HepG2 (cell line): Measurements from ENCODE around the gene TWNK. TPM values are rescaled to one million over a fixed set of nuclear protein-coding genes. Genes with fewer than 3 reads are reported as not detected.

Source experiments
- CHD2 ChIP-seq: IDR thresholded peaks from 2 replicates; pipeline ENCODE4 v1.6.1; 2011; ENCODE audit warnings: low read depth, low read length, improper control_type of control experiment
- FOXP1 ChIP-seq, 2 experiments: fragments of 450-650 bp in 1 of 2; IDR thresholded peaks; 2 replicates each; pipeline ENCODE4 v1.6.1; 2017 to 2018; ENCODE audit warnings: antibody characterized with exemption in 1 of 2
- HDAC1 ChIP-seq: sonication (generic); formaldehyde crosslinking; IDR thresholded peaks from 2 replicates; pipeline ENCODE4 v1.5.1; 2020; ENCODE audit warnings: mild to moderate bottlenecking, missing genetic modification reagents
- HHEX ChIP-seq: IDR thresholded peaks from 2 replicates; pipeline ENCODE4 v1.6.1; 2016; ENCODE audit warnings: control low read depth
- KAT7 ChIP-seq: IDR thresholded peaks from 2 replicates; pipeline ENCODE4 v1.6.1; 2018; ENCODE audit warnings: borderline replicate concordance, missing compliant biosample characterization
- LCORL ChIP-seq, 2 experiments: fragments of 450-650 bp in 1 of 2; sonication (generic) in 1 of 2; formaldehyde crosslinking in 1 of 2; IDR thresholded peaks; 2 replicates each; pipeline versions ENCODE4 v1.5.0 to v1.6.1; 2017 to 2020; ENCODE audit warnings: antibody characterized with exemption in 1 of 2, missing genetic modification reagents in 1 of 2
- NFYB ChIP-seq: sonication (generic); formaldehyde crosslinking; IDR thresholded peaks from 2 replicates; pipeline ENCODE4 v1.4.0; 2020; ENCODE audit warnings: missing genetic modification reagents
- NFYC ChIP-seq: IDR thresholded peaks from 2 replicates; pipeline ENCODE4 v1.6.1; 2016; ENCODE audit warnings: missing genetic modification reagents, missing compliant biosample characterization
- NPAS2 ChIP-seq: sonication (generic); formaldehyde crosslinking; IDR thresholded peaks from 2 replicates; pipeline ENCODE4 v1.8.0; 2022; ENCODE audit warnings: mild to moderate bottlenecking, missing genetic modification reagents, borderline replicate concordance
- RNF2 ChIP-seq: fragments of 450-650 bp; conservative IDR thresholded peaks from 2 replicates; pipeline ENCODE4 v1.6.1; 2016; ENCODE audit warnings: low read depth
- SAP130 ChIP-seq: IDR thresholded peaks from 2 replicates; pipeline ENCODE4 v1.6.1; 2016; ENCODE audit warnings: low read depth
- SP5 ChIP-seq: IDR thresholded peaks from 2 replicates; pipeline ENCODE4 v1.6.1; 2016; ENCODE audit warnings: low read depth, borderline replicate concordance
- TARDBP ChIP-seq: sonication (generic); formaldehyde crosslinking; IDR thresholded peaks from 2 replicates; pipeline ENCODE4 v1.8.0; 2022; ENCODE audit warnings: mild to moderate bottlenecking, missing genetic modification reagents
- ZNF3 ChIP-seq: IDR thresholded peaks from 2 replicates; pipeline ENCODE4 v1.7.0; 2017; ENCODE audit warnings: inconsistent platforms
- ZNF382 ChIP-seq: sonication (generic); formaldehyde crosslinking; IDR thresholded peaks from 2 replicates; pipeline ENCODE4 v1.5.0; 2020; ENCODE audit warnings: missing genetic modification reagents, mild to moderate bottlenecking, borderline replicate concordance
- ZNF484 ChIP-seq: sonication (generic); formaldehyde crosslinking; IDR thresholded peaks from 2 replicates; pipeline ENCODE4 v1.5.1; 2020; ENCODE audit warnings: mild to moderate bottlenecking, low read depth, missing genetic modification reagents, borderline replicate concordance
- ZNF619 ChIP-seq: sonication (generic); formaldehyde crosslinking; IDR thresholded peaks from 2 replicates; pipeline ENCODE4 v1.4.0; 2020; ENCODE audit warnings: mild to moderate bottlenecking, missing genetic modification reagents
- polyA plus RNA-seq, 8 experiments: library from polyadenylated mRNA; depleted of rRNA in 3 of 8; stranded (reverse) in 7 of 8; unstranded in 1 of 8; fragments of >200 nt; fragmentation: Illumina TruSeq in 4 of 8; extraction: Trizol in 4 of 8; gene quantifications; 2 replicates each; pipeline versions ENCODE4 v1.2.1 to v1.2.3, GENCODE V29; 2011 to 2016; ENCODE audit warnings: low read depth in 4 of 8, missing spikeins in 1 of 8, mixed read lengths in 1 of 8; ENCODE audit not compliant: insufficient read depth in 1 of 8
- total RNA-seq, 5 experiments: library from RNA; depleted of rRNA; stranded (reverse); fragments of >200 nt; fragmentation: Illumina TruSeq; extraction: Trizol; gene quantifications; 2 replicates each; pipeline ENCODE4 v1.2.3, GENCODE V29; 2016; ENCODE audit warnings: low read depth in 1 of 5
- TF ChIP-seq, protein P1 (sequence below): sonication (generic); formaldehyde crosslinking; IDR thresholded peaks from 2 replicates; pipeline ENCODE4 v1.4.0; 2020; ENCODE audit warnings: missing genetic modification reagents, borderline replicate concordance
- TF ChIP-seq, protein P2 (sequence below): sonication (generic); formaldehyde crosslinking; IDR thresholded peaks from 2 replicates; pipeline ENCODE4 v1.8.1; 2023; ENCODE audit warnings: mild to moderate bottlenecking, missing genetic modification reagents, borderline replicate concordance
- TF ChIP-seq, protein P3 (sequence below): sonication (generic); formaldehyde crosslinking; IDR thresholded peaks from 2 replicates; pipeline ENCODE4 v1.5.0; 2020; ENCODE audit warnings: missing genetic modification reagents
- TF ChIP-seq, protein P4 (sequence below): sonication (generic); formaldehyde crosslinking; IDR thresholded peaks from 2 replicates; pipeline ENCODE4 v1.9.0; 2022; ENCODE audit warnings: low read depth, missing genetic modification reagents
- TF ChIP-seq, protein P5 (sequence below): IDR thresholded peaks from 2 replicates; pipeline ENCODE4 v1.6.1; 2016; ENCODE audit warnings: missing genetic modification reagents, missing compliant biosample characterization
- TF ChIP-seq, protein P6 (sequence below): IDR thresholded peaks from 2 replicates; pipeline ENCODE4 v1.6.1; 2016; ENCODE audit warnings: missing compliant biosample characterization, missing genetic modification reagents, borderline replicate concordance

TWNK gene
- total and polyA plus RNA-seq, 2 of the 13 experiments (the other 11 are each of a cell fraction or from before 2014, with no cell fraction given), result 10.7 to 16.5 TPM

DNA sequence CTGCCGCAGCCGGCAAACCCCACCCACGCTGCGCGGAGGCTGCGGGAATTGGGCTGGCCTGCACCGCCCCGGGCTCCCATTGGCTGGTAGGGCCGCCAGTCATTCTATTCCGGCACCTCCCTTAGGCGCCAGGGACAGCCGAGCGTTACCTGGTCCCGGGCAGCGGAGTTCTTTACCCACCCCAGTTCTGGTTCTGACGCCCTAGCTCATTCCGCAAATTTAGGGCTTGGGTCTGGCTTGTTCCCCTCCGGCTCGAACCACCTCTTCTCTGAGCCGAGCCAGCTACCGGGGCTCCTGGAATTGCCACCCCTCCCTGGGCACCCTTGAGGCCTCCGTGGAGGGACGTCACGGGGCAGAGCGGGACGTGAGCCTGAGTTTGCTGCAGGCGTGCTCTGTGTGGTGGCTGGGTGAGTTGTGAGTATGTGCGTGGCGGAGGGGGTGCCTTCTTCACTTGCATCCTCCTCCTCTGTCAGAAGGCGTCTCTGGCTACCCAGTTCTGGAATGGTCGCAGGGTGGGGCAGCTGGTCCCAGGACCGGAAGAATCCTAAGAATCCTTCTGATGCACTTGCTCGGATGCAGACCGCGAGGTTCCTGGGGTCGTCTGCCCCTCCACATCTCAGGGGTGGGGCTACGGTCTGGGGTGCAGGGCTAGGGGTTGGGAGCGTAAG, 43.9 kb downstream of the TWNK start, which contains the start of the genes PDZD7 and SFXN3 (continued):
- TF ChIP-seq, protein P1, sequence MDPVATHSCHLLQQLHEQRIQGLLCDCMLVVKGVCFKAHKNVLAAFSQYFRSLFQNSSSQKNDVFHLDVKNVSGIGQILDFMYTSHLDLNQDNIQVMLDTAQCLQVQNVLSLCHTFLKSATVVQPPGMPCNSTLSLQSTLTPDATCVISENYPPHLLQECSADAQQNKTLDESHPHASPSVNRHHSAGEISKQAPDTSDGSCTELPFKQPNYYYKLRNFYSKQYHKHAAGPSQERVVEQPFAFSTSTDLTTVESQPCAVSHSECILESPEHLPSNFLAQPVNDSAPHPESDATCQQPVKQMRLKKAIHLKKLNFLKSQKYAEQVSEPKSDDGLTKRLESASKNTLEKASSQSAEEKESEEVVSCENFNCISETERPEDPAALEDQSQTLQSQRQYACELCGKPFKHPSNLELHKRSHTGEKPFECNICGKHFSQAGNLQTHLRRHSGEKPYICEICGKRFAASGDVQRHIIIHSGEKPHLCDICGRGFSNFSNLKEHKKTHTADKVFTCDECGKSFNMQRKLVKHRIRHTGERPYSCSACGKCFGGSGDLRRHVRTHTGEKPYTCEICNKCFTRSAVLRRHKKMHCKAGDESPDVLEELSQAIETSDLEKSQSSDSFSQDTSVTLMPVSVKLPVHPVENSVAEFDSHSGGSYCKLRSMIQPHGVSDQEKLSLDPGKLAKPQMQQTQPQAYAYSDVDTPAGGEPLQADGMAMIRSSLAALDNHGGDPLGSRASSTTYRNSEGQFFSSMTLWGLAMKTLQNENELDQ (CRISPR knock-in tag), result no peak
- peak; percentile 99 for TF ChIP-seq NFYB (CRISPR knock-in tag)
- TF ChIP-seq ZNF382 (CRISPR knock-in tag), result no peak
- TF ChIP-seq FOXP1 (IDR thresholded peaks at IDR 0.05), result no peak
- no peak for TF ChIP-seq FOXP1 (CRISPR knock-in tag; IDR thresholded peaks at IDR 0.05)
- no peak for TF ChIP-seq HDAC1 (CRISPR knock-in tag)
- TF ChIP-seq, protein P2, sequence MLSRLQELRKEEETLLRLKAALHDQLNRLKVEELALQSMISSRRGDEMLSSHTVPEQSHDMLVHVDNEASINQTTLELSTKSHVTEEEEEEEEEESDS, result no peak
- TF ChIP-seq, protein P3, sequence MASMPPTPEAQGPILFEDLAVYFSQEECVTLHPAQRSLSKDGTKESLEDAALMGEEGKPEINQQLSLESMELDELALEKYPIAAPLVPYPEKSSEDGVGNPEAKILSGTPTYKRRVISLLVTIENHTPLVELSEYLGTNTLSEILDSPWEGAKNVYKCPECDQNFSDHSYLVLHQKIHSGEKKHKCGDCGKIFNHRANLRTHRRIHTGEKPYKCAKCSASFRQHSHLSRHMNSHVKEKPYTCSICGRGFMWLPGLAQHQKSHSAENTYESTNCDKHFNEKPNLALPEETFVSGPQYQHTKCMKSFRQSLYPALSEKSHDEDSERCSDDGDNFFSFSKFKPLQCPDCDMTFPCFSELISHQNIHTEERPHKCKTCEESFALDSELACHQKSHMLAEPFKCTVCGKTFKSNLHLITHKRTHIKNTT, result no peak
- TF ChIP-seq ZNF484 (CRISPR knock-in tag), result no peak
- TF ChIP-seq, protein P4, sequence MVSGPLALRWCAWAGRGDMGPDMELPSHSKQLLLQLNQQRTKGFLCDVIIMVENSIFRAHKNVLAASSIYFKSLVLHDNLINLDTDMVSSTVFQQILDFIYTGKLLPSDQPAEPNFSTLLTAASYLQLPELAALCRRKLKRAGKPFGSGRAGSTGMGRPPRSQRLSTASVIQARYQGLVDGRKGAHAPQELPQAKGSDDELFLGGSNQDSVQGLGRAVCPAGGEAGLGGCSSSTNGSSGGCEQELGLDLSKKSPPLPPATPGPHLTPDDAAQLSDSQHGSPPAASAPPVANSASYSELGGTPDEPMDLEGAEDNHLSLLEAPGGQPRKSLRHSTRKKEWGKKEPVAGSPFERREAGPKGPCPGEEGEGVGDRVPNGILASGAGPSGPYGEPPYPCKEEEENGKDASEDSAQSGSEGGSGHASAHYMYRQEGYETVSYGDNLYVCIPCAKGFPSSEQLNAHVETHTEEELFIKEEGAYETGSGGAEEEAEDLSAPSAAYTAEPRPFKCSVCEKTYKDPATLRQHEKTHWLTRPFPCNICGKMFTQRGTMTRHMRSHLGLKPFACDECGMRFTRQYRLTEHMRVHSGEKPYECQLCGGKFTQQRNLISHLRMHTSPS (CRISPR knock-in tag), result no peak
- TF ChIP-seq SAP130 (CRISPR knock-in tag), result peak; percentile 61
- TF ChIP-seq ZNF619 (CRISPR knock-in tag), result no peak
- TF ChIP-seq TARDBP, result no peak
- TF ChIP-seq RNF2, result 0 out of 2 replicates have a peak, but pooled peaks have one; percentile 29
- no peak for TF ChIP-seq KAT7 (CRISPR knock-in tag)
- TF ChIP-seq NFYC (CRISPR knock-in tag), result peak; percentile 96
- TF ChIP-seq LCORL (IDR thresholded peaks at IDR 0.05), result no peak
- peak; percentile 41; the same call in 1 of the 2 replicates for TF ChIP-seq LCORL (CRISPR knock-in tag; IDR thresholded peaks at IDR 0.05)
- TF ChIP-seq, protein P5, sequence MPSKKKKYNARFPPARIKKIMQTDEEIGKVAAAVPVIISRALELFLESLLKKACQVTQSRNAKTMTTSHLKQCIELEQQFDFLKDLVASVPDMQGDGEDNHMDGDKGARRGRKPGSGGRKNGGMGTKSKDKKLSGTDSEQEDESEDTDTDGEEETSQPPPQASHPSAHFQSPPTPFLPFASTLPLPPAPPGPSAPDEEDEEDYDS (CRISPR knock-in tag), result no peak
- TF ChIP-seq, protein P6, sequence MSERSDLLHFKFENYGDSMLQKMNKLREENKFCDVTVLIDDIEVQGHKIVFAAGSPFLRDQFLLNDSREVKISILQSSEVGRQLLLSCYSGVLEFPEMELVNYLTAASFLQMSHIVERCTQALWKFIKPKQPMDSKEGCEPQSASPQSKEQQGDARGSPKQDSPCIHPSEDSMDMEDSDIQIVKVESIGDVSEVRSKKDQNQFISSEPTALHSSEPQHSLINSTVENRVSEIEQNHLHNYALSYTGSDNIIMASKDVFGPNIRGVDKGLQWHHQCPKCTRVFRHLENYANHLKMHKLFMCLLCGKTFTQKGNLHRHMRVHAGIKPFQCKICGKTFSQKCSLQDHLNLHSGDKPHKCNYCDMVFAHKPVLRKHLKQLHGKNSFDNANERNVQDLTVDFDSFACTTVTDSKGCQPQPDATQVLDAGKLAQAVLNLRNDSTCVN (CRISPR knock-in tag), result no peak
- no peak for TF ChIP-seq NPAS2 (CRISPR knock-in tag)
- no peak for TF ChIP-seq HHEX (CRISPR knock-in tag)
- TF ChIP-seq SP5 (CRISPR knock-in tag), result no peak
- TF ChIP-seq ZNF3 (CRISPR knock-in tag), result no peak
- 0 out of 2 replicates have a peak, but pooled peaks have one; percentile 24 for TF ChIP-seq CHD2
